GM12878 (cell line): ENCODE results near the gene PSMD4. TPM values are rescaled to one million over a fixed set of nuclear protein-coding genes. Genes with fewer than 3 reads are reported as not detected.

Experiments
- ATAC-seq: fragments of 200-7000 bp; cut with Tn5 transposase; 3 replicates; pipeline ENCODE4 v1.9.1; 2020; ENCODE audit warnings: mild to moderate bottlenecking, moderate library complexity
- Bru-seq: library from RNA; stranded (reverse); fragments of 400-500 nt; gene quantifications from one replicate; lab custom pipeline; 2021; lab: Mats Ljungman, UMichigan
- BruChase-seq, 2 experiments: library from RNA; stranded (reverse); fragments of 400-500 nt; gene quantifications; one replicate each; lab custom pipeline; 2021; lab: Mats Ljungman, UMichigan
- BruUV-seq: library from RNA; stranded (reverse); fragments of 400-500 nt; replicated peaks from 2 replicates; lab custom pipeline; 2021; lab: Mats Ljungman, UMichigan
- CTCF ChIA-PET: fragments of 300-600 bp; sonication (Branson Sonifier 250); formaldehyde crosslinking; extraction: SDS; loops from one replicate; lab custom pipeline; 2021; ENCODE audit warnings: inconsistent platforms; lab: Yijun Ruan, JAX
- POLR2A ChIA-PET: fragments of 350-600 bp; formaldehyde crosslinking; extraction: SDS; loops from one replicate; lab custom pipeline; 2021; ENCODE audit warnings: inconsistent platforms; lab: Charles Lee
- RAD21 ChIA-PET: fragments of 300-600 bp; sonication (Branson Sonifier 250); formaldehyde crosslinking; loops from one replicate; lab custom pipeline; 2023; ENCODE audit warnings: antibody characterized with exemption; ENCODE audit not compliant: unreplicated experiment; lab: Charles Lee
- SMC1A ChIA-PET: fragments of 300-600 bp; sonication (Branson Sonifier 250); formaldehyde crosslinking; loops from one replicate; lab custom pipeline; 2023; ENCODE audit not compliant: unreplicated experiment, uncharacterized antibody; lab: Charles Lee
- DNase-seq: peaks from one replicate; pipeline ENCODE4 v3.0.0-alpha.2; 2011; ENCODE audit warnings: low read depth, low spot score
- FAIRE-seq: peaks from 3 replicates; lab custom pipeline; 2011; peaks lifted over from hg19 to GRCh38; lab: Jason Lieb, UNC
- H2AFZ ChIP-seq: 2 replicates; pipeline ENCODE4 v1.6.0; 2011; ENCODE audit warnings: low read depth, low read length, control low read depth; ENCODE audit not compliant: control insufficient read depth
- H3K27ac ChIP-seq: 2 replicates; pipeline ENCODE4 v1.5.1; 2011; ENCODE audit warnings: control low read depth; ENCODE audit not compliant: control insufficient read depth, insufficient read depth
- H3K27me3 ChIP-seq, 2 experiments: replicated peaks in 1 of 2; 2 replicates each; pipeline versions ENCODE4 v1.6.0 to v1.6.1; 2011; ENCODE audit warnings: low read length in 1 of 2; ENCODE audit not compliant: control insufficient read depth in 2 of 2, insufficient read depth in 2 of 2
- H3K36me3 ChIP-seq, 2 experiments: 2 replicates each; pipeline ENCODE4 v1.5.1; 2011; ENCODE audit warnings: low read length in 1 of 2; ENCODE audit not compliant: control insufficient read depth in 2 of 2, insufficient read depth in 2 of 2
- H3K4me1 ChIP-seq: 2 replicates; pipeline ENCODE4 v1.6.1; 2011; ENCODE audit warnings: mild to moderate bottlenecking, low read length, moderate library complexity, mixed read lengths; ENCODE audit not compliant: control insufficient read depth, insufficient read depth
- H3K4me2 ChIP-seq: 2 replicates; pipeline ENCODE4 v1.6.0; 2011; ENCODE audit warnings: control low read depth; ENCODE audit not compliant: control insufficient read depth, insufficient read depth
- H3K4me3 ChIP-seq: fragments of 200-600 bp; sonication (generic); 2 replicates; pipeline ENCODE4 v1.5.1; 2016
- H3K79me2 ChIP-seq: 2 replicates; pipeline ENCODE4 v1.6.0; 2011; ENCODE audit warnings: low read length; ENCODE audit not compliant: control insufficient read depth, insufficient read depth
- H3K9ac ChIP-seq: 2 replicates; pipeline ENCODE4 v1.8.0; 2011; ENCODE audit warnings: low read length, control low read depth, mixed read lengths; ENCODE audit not compliant: control insufficient read depth, insufficient read depth
- H3K9me3 ChIP-seq: replicated peaks from 3 replicates; pipeline ENCODE4 v1.5.1; 2011; ENCODE audit warnings: mild to moderate bottlenecking, low read length; ENCODE audit not compliant: control insufficient read depth, insufficient read depth
- H4K20me1 ChIP-seq: 2 replicates; pipeline ENCODE4 v1.6.0; 2011; ENCODE audit not compliant: control insufficient read depth, insufficient read depth
- ASH2L ChIP-seq: fragments of 300-600, 200-600 bp; sonication (generic); IDR thresholded peaks from 2 replicates; pipeline ENCODE4 v1.6.1; 2017; ENCODE audit warnings: low read depth, mild to moderate bottlenecking, borderline replicate concordance
- CEBPB ChIP-seq, 2 experiments: fragments of 150-350 bp in 1 of 2; IDR thresholded peaks; 2 replicates each; pipeline ENCODE4 v1.6.1; 2012 to 2014; ENCODE audit warnings: low read depth in 2 of 2, low read length in 2 of 2, borderline replicate concordance in 1 of 2, inconsistent platforms in 1 of 2
- ETV6 ChIP-seq, 2 experiments: fragments of 450-650 bp in 1 of 2; IDR thresholded peaks in 1 of 2; conservative IDR thresholded peaks in 1 of 2; 2 replicates each; pipeline ENCODE4 v1.6.1; 2014; ENCODE audit warnings: antibody characterized with exemption in 1 of 2, borderline replicate concordance in 1 of 2, low read depth in 1 of 2, mild to moderate bottlenecking in 1 of 2, moderate library complexity in 1 of 2
- FOXM1 ChIP-seq: IDR thresholded peaks from 2 replicates; pipeline ENCODE4 v1.6.1; 2012; ENCODE audit warnings: low read depth, mild to moderate bottlenecking, inconsistent platforms, low read length, moderate library complexity
- GABPA ChIP-seq: IDR thresholded peaks from 2 replicates; pipeline ENCODE4 v1.6.1; 2014; ENCODE audit warnings: antibody characterized with exemption, low read depth, mild to moderate bottlenecking, inconsistent platforms
- NFIC ChIP-seq: IDR thresholded peaks from 2 replicates; pipeline ENCODE4 v1.6.1; 2012; ENCODE audit warnings: low read depth, mild to moderate bottlenecking, inconsistent platforms, low read length, moderate library complexity
- NR2C2 ChIP-seq: IDR thresholded peaks from 2 replicates; pipeline ENCODE4 v1.6.1; 2011; ENCODE audit warnings: borderline replicate concordance, low read depth; ENCODE audit not compliant: control insufficient read depth, insufficient read length
- PML ChIP-seq: IDR thresholded peaks from 2 replicates; pipeline ENCODE4 v1.6.1; 2012; ENCODE audit warnings: low read length, inconsistent platforms
- POLR2AphosphoS2 ChIP-seq: IDR thresholded peaks from 2 replicates; pipeline ENCODE4 v1.6.1; 2011; ENCODE audit warnings: low read depth, mild to moderate bottlenecking, low read length, improper control_type of control experiment, moderate library complexity
- RELA ChIP-seq: fragments of 450-650 bp; IDR thresholded peaks from 2 replicates; pipeline ENCODE4 v1.8.0; 2014; ENCODE audit warnings: borderline replicate concordance; ENCODE audit not compliant: partially characterized antibody
- SMARCA5 ChIP-seq: fragments of 450-650 bp; IDR thresholded peaks from 2 replicates; pipeline ENCODE4 v1.6.1; 2017; ENCODE audit warnings: mild to moderate bottlenecking
- SUPT20H ChIP-seq: IDR thresholded peaks from 2 replicates; pipeline ENCODE4 v1.6.1; 2011; ENCODE audit warnings: low read depth, mild to moderate bottlenecking, low read length, moderate library complexity, borderline replicate concordance; ENCODE audit not compliant: control insufficient read depth
- TBL1XR1 ChIP-seq: IDR thresholded peaks from 2 replicates; pipeline ENCODE4 v1.6.1; 2012; ENCODE audit warnings: low read depth, low read length, improper control_type of control experiment
- WGBS: methylation state at CpG from one replicate; pipeline ENCODE4 v1.1.6; 2016; ENCODE audit warnings: low lambda C conversion rate; ENCODE audit not compliant: insufficient replicate concordance, insufficient coverage; ENCODE audit errors: missing lambda C conversion rate; 5-methylcytosine and 5-hydroxymethylcytosine counted together
- in situ Hi-C: fragments of 300-500 bp; cut with MboI; formaldehyde crosslinking; loops from 9 replicates; pipeline ENCODE4 v1.14.3; 2018; ENCODE audit warnings: mixed read lengths
- intact Hi-C: fragments of 100-400 bp; cut with micrococcal nuclease; formaldehyde crosslinking; loops from one replicate; pipeline ENCODE4 v1.14.2; 2022; ENCODE audit not compliant: unreplicated experiment
- long read RNA-seq, 2 experiments: library from polyadenylated mRNA; unstranded; transcript quantifications; one replicate each; pipeline ENCODE4 v2.0.0, GENCODE V29; 2019 to 2020
- polyA minus RNA-seq, 3 experiments: library from RNA; depleted of rRNA, polyadenylated mRNA; stranded (reverse); fragments of >200 nt; gene quantifications; 2 replicates each; pipeline ENCODE4 v1.2.3, GENCODE V29; 2011
- polyA plus RNA-seq, 11 experiments: library from polyadenylated mRNA; depleted of rRNA in 4 of 11; unstranded in 6 of 11; stranded (reverse) in 5 of 11; fragments of >200 nt; fragmentation: Nextera tagmentation in 4 of 11; fragmentation: Illumina TruSeq in 1 of 11; extraction: Ambion mirVana in 4 of 11; extraction: Trizol in 1 of 11; gene quantifications; 1 replicate in 1 of 11; 2 replicates in 10 of 11; pipeline versions ENCODE4 v1.2.1 to v1.2.3, GENCODE V29; 2011 to 2016; ENCODE audit warnings: inconsistent platforms in 2 of 11, missing spikeins in 2 of 11, low read depth in 1 of 11
- total RNA-seq, 4 experiments: library from RNA; depleted of rRNA in 3 of 4; stranded (reverse); fragments of >200 nt in 3 of 4; fragmentation: Illumina TruSeq in 1 of 4; extraction: Trizol in 1 of 4; gene quantifications; 2 replicates each; pipeline versions ENCODE4 v1.2.1 to v1.2.3, GENCODE V29; 2013 to 2021
- TF ChIP-seq, protein P1 (sequence below): fragments of 150-350 bp; IDR thresholded peaks from 2 replicates; pipeline ENCODE4 v1.6.1; 2014; ENCODE audit warnings: mild to moderate bottlenecking, low read depth, low read length

PSMD4 gene
- total RNA-seq (2013; cell fraction: nucleolus; rRNA removed): 46.4 and 48.2 TPM in 2 replicates
- total RNA-seq (2014; rRNA removed) (167 and 169 TPM in 2 replicates), total RNA-seq (2014; rRNA removed; fragmentation: Illumina TruSeq; extraction: Trizol) (201 and 209 TPM in 2 replicates), total RNA-seq (2021) (179 and 186 TPM in 2 replicates), polyA plus RNA-seq (2011; rRNA removed) (221 and 241 TPM in 2 replicates), polyA plus RNA-seq (2014; fragmentation: Illumina TruSeq; extraction: Trizol) (145 and 174 TPM in 2 replicates), polyA plus RNA-seq (2014; fragmentation: Nextera tagmentation; extraction: Ambion mirVana) (100 to 1,000 TPM; 129 to 190 TPM), polyA plus RNA-seq (2014; rRNA removed) (165 and 182 TPM in 2 replicates), polyA plus RNA-seq (2016; fragmentation: Nextera tagmentation; extraction: Ambion mirVana) (100 to 1,000 TPM; 264 to 281 TPM), polyA minus RNA-seq (2011; rRNA and poly(A)+ RNA removed) (211 and 229 TPM in 2 replicates), Bru-seq, nascent RNA (percentile 80 among the genes with signal in this experiment), BruChase-seq, experiment 1, labeled RNA remaining after a 6-hour chase (percentile 92 among the genes with signal in this experiment), BruChase-seq, experiment 2, labeled RNA remaining after a 2-hour chase (percentile 88 among the genes with signal in this experiment)
- polyA plus RNA-seq (2011; ENCODE audit: low read depth): 113 TPM
- 264 and 310 TPM in 2 replicates for polyA plus RNA-seq (2011; cell fraction: cytosol; rRNA removed)
- polyA plus RNA-seq (2011; cell fraction: nucleus; rRNA removed): 130 and 154 TPM in 2 replicates
- 143 and 169 TPM in 2 replicates for polyA plus RNA-seq (2012)
- polyA minus RNA-seq (2011; cell fraction: cytosol; rRNA and poly(A)+ RNA removed): 48.0 and 71.5 TPM in 2 replicates
- polyA minus RNA-seq (2011; cell fraction: nucleus; rRNA and poly(A)+ RNA removed): 26.8 and 47.2 TPM in 2 replicates
- long read RNA-seq, experiment 1, transcript PSMD4-202 (10 exons, 1,350 nt): major isoform, 181 of 238 reads
- long read RNA-seq, experiment 1, transcript PSMD4-201 (10 exons, 1,333 nt): minor isoform, 24 of 238 reads
- long read RNA-seq, experiment 1, partial matches to known transcripts: 12 of 238 reads
- long read RNA-seq, experiment 1, other reads (novel, unspliced or antisense): 21 of 238 reads
- long read RNA-seq, experiment 2, transcript PSMD4-202 (10 exons, 1,350 nt): major isoform, 696 of 838 reads
- long read RNA-seq, experiment 2, transcript PSMD4-201 (10 exons, 1,333 nt): minor isoform, 60 of 838 reads
- long read RNA-seq, experiment 2, partial matches to known transcripts: 16 of 838 reads
- long read RNA-seq, experiment 2, other reads (novel, unspliced or antisense): 65 of 838 reads

DNA sequence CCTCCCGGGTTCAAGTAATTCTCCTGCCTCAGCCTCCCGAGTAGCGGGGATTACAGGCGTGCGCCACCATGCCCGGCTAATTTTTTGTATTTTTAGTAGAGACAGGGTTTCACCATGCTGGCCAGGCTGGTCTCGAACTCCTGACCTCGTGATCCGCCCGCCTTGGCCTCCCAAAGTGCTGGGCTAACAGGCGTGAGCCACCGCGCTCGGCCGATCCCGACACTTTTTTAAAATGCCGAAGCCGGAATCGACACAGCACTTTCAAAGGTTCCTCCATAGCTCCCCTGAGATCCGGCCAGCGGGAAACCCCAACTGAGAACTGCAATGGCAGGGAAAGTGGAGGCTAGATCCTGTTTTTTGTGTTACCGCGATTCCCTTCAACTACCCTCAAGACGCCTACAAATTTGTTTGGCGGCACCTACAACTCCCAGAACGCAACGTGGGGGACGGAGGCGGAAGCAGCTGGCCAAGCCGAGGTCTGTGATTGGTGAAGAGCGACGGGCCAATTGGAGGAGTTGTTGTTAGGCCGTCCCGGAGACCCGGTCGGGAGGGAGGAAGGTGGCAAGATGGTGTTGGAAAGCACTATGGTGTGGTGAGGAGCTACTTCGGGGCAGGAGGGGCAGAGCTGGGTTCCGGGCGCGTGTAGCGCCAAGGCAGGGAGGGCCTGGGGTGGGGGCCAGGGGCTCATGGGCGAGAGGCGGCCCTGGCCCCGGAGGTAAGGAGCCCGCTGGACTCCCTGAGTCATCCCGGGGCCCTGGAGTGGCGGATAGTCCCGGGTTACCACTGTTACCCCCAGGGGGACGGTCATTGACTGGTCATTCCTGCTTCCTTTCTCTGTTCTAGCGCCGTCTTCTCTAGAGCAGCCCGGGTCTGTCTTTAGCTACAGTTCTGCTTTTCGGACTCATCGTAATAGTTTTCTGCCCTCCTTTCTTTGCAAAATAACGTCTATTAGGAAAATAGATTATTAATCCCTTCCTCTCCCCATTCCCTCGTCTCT, at the start of gene PSMD4:
Gene PSMD4, plus strand, starts transcription at position 518 of the 997 bp plus-strand sequence. Its CDS starts 49 bp downstream, at position 567.
- no TSS peak for BruUV-seq
- intact Hi-C loops (loop anchor here (1.0 kb wide), 1 partner anchor 27 kb away; no protein-coding TSS in a partner anchor), in situ Hi-C loops (no loop called here)
- H2AFZ ChIP-seq: peak within 1 kb of the TSS; percentile 96
- H3K4me3 ChIP-seq: peak within 1 kb of the TSS; percentile 81
- peak within 1 kb of the TSS; percentile 87 for H3K27ac ChIP-seq
- ATAC-seq (peak; percentile 95), DNase-seq (peak; percentile 96), FAIRE-seq (peak; percentile 97)
- no peaks in the 10 kb centered on the region for H4K20me1 ChIP-seq
- peak within 1 kb of the TSS; percentile 91 for H3K9ac ChIP-seq
- H3K9me3 ChIP-seq: no peaks in the 10 kb centered on the region
- ChIA-PET POLR2A (interaction anchor here (0.5 to 4.6 kb wide), 10 partner anchors 21 to 535 kb away, joined by 3 to 32 read pairs (median 6); partner anchors contain the start of genes PSMB4, VPS72 and ZNF687), RAD21 (interaction anchor here (0.6 to 1.8 kb wide), 12 partner anchors 17 to 197 kb away, joined by 3 to 10 read pairs (median 4); partner anchors contain the start of genes PI4KB, TNFAIP8L2, VPS72 and ZNF687), CTCF (interaction anchor here (0.5 to 5.8 kb wide), 12 partner anchors 27 to 188 kb away, joined by 3 to 70 read pairs (median 3); partner anchors contain the start of gene PSMB4), SMC1A (interaction anchor here (0.8 to 1.7 kb wide), 12 partner anchors 23 to 190 kb away, joined by 3 to 8 read pairs (median 4); partner anchors contain the start of genes PI4KB and TNFAIP8L2)
- H3K4me1 ChIP-seq: peaks cover 2% of the 10 kb centered on the region; the same call in 1 of the 2 replicates
- H3K27me3 ChIP-seq: no peaks in the 10 kb centered on the region
- peaks cover 0 to 6% of the 10 kb centered on the region in 2 experiments; a peak in 2 of 4 replicates for H3K36me3 ChIP-seq
- 17% methylated on average over 47 of the region's 56 CpGs for whole genome bisulfite sequencing
- H3K79me2 ChIP-seq: peaks cover 39% of the 10 kb centered on the region
- H3K4me2 ChIP-seq: peak within 1 kb of the TSS; percentile 79
- TF ChIP-seq SUPT20H (no peak), ASH2L (no peak), ETV6 (conservative IDR thresholded peaks at IDR 0.05 in 1 of 2, IDR thresholded peaks at IDR 0.05 in 1 of 2; ENCODE audit: borderline replicate concordance in 1 of 2, low read depth in 1 of 2) (no peak), NR2C2 (no peak), GABPA (peak; percentile 88), PML (0 out of 2 replicates have a peak, but pooled peaks have one; percentile 52), NFIC (no peak), CEBPB (IDR thresholded peaks at IDR 0.05; ENCODE audit: borderline replicate concordance in 1 of 2, low read depth in 2 of 2, low read length in 2 of 2) (no peak), RELA (no peak), TBL1XR1 (no peak), POLR2AphosphoS2 (peak; percentile 73; the same call in 1 of the 2 replicates), FOXM1 (no peak), SMARCA5 (no peak)
- TF ChIP-seq, protein P1, sequence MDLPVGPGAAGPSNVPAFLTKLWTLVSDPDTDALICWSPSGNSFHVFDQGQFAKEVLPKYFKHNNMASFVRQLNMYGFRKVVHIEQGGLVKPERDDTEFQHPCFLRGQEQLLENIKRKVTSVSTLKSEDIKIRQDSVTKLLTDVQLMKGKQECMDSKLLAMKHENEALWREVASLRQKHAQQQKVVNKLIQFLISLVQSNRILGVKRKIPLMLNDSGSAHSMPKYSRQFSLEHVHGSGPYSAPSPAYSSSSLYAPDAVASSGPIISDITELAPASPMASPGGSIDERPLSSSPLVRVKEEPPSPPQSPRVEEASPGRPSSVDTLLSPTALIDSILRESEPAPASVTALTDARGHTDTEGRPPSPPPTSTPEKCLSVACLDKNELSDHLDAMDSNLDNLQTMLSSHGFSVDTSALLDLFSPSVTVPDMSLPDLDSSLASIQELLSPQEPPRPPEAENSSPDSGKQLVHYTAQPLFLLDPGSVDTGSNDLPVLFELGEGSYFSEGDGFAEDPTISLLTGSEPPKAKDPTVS: no peak
